HL-60 (cell line): ENCODE measurements around the gene FILIP1L.
"Not testable (repeated sequence)": the region's sequence is repeated elsewhere in the genome, so short reads cannot be mapped to it uniquely, and the experiment has no call there.

Source experiments
- DNase-seq, 2 experiments: peaks; one replicate each; pipeline ENCODE4 v3.0.0-alpha.2; 2010 to 2020; ENCODE audit warnings: low read depth in 1 of 2, low spot score in 1 of 2
- H3K27ac ChIP-seq: fragments of 250-450 bp; sonication (Bioruptor Pico); replicated peaks from 2 replicates; pipeline ENCODE4 v1.5.1; 2020; ENCODE audit warnings: mild to moderate bottlenecking, moderate library complexity
- H3K27me3 ChIP-seq: fragments of 250-450 bp; sonication (Bioruptor Pico); 2 replicates; pipeline ENCODE4 v1.5.1; 2021; ENCODE audit warnings: mild to moderate bottlenecking, moderate library complexity; ENCODE audit not compliant: insufficient read depth, poor library complexity, severe bottlenecking
- H3K4me3 ChIP-seq: replicated peaks from 2 replicates; pipeline ENCODE4 v1.5.1; 2011; ENCODE audit warnings: mild to moderate bottlenecking, control low read depth, low read length; ENCODE audit not compliant: insufficient read depth
- CTCF ChIP-seq: IDR thresholded peaks from one replicate; pipeline ENCODE4 v1.5.1; 2011; ENCODE audit warnings: low read length, control low read depth, inconsistent platforms; ENCODE audit not compliant: insufficient read depth
- GABPA ChIP-seq: IDR thresholded peaks from 2 replicates; pipeline ENCODE4 v1.6.1; 2012; ENCODE audit warnings: low read depth
- POLR2AphosphoS5 ChIP-seq: IDR thresholded peaks from 2 replicates; pipeline ENCODE4 v1.6.1; 2012; ENCODE audit warnings: low read depth
- SPI1 ChIP-seq: IDR thresholded peaks from 2 replicates; pipeline ENCODE4 v1.6.1; 2012; ENCODE audit warnings: low read depth, mild to moderate bottlenecking, borderline replicate concordance
- TF ChIP-seq, protein P1 (sequence below): IDR thresholded peaks from 2 replicates; pipeline ENCODE4 v1.6.1; 2012; ENCODE audit warnings: low read depth; ENCODE audit not compliant: insufficient replicate concordance

FILIP1L gene

GRCh38 chr3:99842826-99843589, 271.3 kb downstream of the FILIP1L start:
- no peaks in the 10 kb centered on the region for H3K27me3 ChIP-seq
- peak; percentile 19 for TF ChIP-seq CTCF
- no peak for TF ChIP-seq GABPA
- no peak overlapping the region for H3K4me3 ChIP-seq
- DNase-seq, result peak in 1 of 2 experiments; percentile 9
- no peak overlapping the region for H3K27ac ChIP-seq

DNA sequence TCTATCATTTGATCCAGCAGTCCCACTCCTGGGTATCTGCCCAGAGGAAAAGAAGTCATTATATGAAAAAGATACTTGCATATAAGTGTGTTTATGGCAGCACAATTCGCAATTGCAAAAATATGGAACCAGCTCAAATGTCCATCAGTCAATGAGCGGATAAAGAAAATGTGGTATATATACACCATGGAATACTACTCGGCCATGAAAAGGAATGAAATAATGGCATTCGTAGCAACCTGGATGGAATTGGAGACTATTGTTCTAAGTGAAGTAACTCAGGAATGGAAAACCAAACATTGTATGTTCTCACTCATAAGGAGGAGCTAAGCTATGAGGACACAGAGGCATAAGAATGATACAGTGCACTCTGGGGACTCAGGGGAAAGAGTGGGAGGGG, 272.4 kb downstream of the FILIP1L start:
- not testable (repeated sequence) for H3K27me3 ChIP-seq, DNase-seq, H3K27ac ChIP-seq, H3K4me3 ChIP-seq

- Histone ChIP-seq H3K27ac (no peak overlapping the region), H3K4me3 (no peak overlapping the region), H3K27me3 (no peaks in the 10 kb centered on the region)
- TF ChIP-seq, protein P1, sequence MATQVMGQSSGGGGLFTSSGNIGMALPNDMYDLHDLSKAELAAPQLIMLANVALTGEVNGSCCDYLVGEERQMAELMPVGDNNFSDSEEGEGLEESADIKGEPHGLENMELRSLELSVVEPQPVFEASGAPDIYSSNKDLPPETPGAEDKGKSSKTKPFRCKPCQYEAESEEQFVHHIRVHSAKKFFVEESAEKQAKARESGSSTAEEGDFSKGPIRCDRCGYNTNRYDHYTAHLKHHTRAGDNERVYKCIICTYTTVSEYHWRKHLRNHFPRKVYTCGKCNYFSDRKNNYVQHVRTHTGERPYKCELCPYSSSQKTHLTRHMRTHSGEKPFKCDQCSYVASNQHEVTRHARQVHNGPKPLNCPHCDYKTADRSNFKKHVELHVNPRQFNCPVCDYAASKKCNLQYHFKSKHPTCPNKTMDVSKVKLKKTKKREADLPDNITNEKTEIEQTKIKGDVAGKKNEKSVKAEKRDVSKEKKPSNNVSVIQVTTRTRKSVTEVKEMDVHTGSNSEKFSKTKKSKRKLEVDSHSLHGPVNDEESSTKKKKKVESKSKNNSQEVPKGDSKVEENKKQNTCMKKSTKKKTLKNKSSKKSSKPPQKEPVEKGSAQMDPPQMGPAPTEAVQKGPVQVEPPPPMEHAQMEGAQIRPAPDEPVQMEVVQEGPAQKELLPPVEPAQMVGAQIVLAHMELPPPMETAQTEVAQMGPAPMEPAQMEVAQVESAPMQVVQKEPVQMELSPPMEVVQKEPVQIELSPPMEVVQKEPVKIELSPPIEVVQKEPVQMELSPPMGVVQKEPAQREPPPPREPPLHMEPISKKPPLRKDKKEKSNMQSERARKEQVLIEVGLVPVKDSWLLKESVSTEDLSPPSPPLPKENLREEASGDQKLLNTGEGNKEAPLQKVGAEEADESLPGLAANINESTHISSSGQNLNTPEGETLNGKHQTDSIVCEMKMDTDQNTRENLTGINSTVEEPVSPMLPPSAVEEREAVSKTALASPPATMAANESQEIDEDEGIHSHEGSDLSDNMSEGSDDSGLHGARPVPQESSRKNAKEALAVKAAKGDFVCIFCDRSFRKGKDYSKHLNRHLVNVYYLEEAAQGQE, result no peak
- no peak for TF ChIP-seq CTCF
- no peak for TF ChIP-seq SPI1
- no peak for TF ChIP-seq POLR2AphosphoS5
- no peak for TF ChIP-seq GABPA
- DNase-seq, result no peak
Measured at GRCh38 chr3:99839613-99840012, 274.7 kb downstream of the FILIP1L start.

DNA sequence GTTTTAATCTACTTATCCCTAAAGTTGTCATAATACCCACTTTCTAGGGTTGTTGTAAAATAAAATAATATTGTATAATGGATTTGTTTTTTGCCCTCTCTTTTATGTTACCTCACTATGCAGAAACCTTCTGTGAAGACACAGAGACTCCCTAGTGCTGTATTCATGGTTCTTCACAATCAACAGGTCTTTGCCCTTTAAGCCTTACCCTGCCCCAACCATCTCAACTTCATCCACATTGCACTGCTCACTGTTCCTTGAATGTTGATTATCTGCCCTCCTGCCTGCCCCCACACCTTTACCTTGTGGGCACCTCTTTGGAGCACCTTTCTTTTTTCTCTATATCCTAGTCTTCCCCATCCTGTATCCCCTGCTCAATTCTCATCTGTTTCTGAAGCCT, 275.5 kb downstream of the FILIP1L start:
- no peak for DNase-seq
- Histone ChIP-seq H3K27ac (no peak overlapping the region), H3K27me3 (no peaks in the 10 kb centered on the region), H3K4me3 (no peak overlapping the region)
- TF ChIP-seq POLR2AphosphoS5, result no peak
- TF ChIP-seq, protein P1, result no peak
- no peak for TF ChIP-seq SPI1
- no peak for TF ChIP-seq GABPA
- TF ChIP-seq CTCF, result no peak
